GM11168 (cell line): ENCODE data around the gene PDE7B.

Experiments used
- in situ Hi-C: fragments of 300-500 bp; cut with MboI; formaldehyde crosslinking; loops from one replicate; pipeline ENCODE4 v1.12.0; 2022; ENCODE audit warnings: low sequenced_read_pairs; ENCODE audit not compliant: unreplicated experiment

Gene PDE7B

DNA sequence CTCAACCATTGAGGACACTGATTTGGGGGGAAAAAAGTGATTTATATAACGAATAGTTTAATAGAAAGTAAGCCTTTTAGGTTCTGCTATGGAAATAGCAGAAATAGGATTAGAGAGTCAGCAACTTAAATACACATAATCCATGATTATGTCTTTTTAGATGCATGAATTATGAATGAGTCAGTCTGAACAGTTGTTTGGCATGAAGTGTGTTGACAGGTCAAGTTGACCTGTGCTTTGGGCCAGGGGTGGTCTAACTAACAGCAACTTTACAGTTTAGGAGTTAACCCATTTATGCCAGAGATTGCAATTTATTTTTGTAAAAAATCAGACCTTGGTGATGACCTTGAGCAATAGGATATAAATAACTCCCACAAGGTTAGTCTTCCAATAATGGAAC is 207.4 kb downstream of the PDE7B start:
- in situ Hi-C loops, result no loop called here

DNA sequence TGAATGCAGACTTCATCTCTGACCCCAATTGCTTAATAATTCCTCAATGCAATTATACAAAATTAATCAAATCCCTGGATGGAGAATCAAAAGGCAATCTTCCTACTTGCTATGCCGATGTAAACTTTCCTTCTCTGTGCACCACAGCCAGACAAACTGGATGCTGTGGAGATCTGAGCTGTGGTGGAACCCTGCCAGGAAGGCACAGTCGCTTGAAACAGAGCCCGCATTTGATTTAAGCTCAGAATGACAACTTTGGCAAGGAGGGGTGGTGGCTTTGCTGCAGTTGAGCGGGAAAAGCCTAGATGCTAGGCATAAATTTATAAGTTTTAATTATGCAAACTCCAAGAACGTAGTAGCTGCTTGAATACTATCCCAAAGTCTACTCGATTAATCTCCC is 207.8 kb downstream of the PDE7B start:
- in situ Hi-C loops, result no loop called here

DNA sequence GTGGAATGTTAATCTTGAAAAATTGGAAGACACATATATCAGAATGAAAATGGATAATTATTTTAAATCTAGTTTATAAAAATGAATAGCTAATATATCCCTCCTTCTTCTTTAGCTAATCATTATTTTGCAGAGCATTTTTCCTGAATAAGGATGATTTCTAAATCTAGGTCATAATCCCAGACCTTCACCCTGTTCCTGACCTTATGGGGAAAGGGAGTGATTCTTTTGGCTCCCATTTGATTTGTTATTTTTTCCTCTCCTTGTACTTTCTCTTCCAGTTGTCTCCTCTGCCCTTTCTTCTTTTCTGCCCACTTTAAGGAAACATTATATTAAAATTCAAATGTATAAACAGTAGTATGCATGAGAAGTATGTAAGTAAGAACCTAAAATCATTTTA is 208.6 kb downstream of the PDE7B start:
- in situ Hi-C loops, result no loop called here

DNA sequence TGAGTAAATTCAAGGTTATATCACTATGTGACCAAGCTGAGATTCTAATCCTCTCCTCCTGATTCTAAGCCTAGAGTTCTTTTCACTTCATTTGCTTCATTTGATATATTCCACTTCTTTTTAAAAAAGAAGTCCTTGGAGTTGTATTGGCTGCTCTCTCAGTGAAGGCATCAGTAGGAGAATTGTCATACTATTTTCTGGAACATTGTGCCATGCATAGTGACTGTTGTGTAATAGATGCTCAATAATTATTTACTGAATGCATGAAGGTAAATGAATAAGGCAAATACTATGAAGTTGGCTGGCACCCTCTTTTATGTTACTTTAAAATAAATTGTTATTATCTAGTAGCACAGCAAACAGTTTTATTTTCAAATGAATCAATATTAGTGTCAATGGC is 209.3 kb downstream of the PDE7B start:
- in situ Hi-C loops, result no loop called here

DNA sequence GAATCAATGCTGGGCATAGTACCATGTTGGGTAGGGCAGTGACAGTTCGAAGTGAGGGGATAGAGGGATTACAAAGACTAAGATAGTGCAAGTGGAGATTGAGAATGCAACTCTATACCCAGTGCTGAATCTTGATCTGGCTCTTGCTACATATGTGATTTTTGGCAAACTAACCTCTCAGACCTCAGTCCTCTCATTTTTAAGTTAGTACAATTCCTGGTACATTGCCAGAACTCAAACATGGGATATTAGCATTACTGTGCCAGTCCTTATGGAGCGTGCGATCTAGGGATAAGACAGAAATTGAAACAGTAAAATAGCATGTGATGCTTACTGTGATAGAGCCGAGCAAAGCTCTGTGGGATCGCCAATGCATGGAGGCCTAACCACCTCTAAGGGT is 210.2 kb downstream of the PDE7B start:
- in situ Hi-C loops, result no loop called here

DNA sequence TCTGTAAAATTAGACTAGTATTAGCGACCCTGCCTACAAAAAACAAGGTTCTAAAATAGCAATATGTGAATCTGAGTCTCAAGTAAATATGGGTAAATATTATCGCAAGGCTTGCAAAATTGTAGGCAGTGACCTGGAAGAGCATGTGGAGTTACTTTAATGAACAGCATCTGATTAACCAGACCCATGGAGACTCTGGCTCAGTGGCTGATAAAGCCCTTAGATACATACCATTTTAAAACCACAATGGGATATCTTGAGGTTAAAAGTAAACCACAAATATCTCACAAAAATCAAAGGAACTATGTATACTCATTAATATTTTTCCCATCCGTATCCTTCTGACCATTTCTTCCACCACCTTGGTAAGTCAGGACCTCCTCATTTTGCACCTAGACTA is 211.6 kb downstream of the PDE7B start:
- in situ Hi-C loops, result no loop called here

DNA sequence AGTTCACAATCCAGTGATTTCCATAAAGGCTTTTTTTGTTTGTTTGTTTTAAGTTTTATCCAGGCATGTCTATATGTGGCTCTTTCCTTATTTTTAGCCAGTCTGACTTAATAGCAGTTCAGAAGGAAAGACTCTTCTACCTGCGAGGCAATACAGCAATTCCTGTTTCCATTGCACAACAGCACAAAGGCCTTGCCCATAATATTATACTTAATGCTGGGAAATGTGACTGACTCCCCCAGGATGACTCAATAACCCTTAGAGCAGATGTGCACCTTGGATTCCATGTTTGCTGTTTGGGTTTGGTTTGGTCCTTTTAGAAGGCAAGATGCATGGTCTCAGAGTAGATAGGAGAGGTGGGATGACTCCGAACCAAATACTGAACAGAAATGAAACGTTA is 214.5 kb downstream of the PDE7B start:
- in situ Hi-C loops, result no loop called here

DNA sequence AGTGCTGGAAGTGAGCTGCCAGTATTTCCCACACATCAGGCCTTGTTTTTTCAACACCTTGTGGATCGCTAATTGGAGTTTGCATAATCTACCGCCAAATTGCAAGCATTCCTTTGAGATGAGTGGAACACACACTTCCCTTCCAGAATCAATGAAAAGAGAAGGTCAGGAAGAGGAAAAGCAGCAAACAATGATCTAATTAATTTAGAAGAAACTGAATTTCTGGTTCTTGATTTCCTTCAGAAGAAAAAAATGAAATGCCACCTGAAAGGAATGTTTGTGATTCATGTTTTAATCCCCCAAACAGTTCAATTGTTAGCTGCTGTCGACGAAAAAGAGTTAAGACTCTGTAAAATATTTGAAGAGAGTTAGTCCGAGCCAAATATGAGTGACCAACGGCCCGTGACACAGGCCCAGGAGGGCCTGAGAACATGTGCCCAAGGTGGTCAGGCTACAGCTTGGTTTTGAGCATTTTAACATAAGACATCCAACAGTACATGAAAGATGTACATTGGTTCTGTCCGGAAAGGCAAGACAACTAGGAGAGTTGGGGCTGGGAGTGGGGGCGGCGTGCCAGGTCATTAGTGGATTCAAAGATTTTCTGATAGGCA is 216.3 kb downstream of the PDE7B start:
- in situ Hi-C loops, result no loop called here

DNA sequence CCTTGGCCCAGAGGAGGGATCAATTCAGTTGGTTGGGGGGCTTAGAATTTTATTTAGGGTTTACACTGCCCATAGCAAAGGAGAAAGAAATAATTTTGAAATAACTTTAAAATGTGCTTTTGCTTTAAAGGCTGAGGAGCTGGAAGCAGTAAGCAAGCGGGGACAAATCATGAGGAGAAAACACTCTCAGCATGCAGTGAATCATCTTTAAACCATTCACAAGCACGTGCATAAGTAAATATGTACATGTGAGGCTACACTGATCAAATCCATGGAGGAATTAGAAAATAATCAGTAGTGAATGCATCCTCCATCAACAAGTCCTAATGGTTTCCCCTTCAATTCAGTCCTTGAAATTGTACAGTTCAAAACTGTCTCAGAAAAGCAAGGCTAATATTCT is 217.6 kb downstream of the PDE7B start:
- in situ Hi-C loops, result no loop called here

DNA sequence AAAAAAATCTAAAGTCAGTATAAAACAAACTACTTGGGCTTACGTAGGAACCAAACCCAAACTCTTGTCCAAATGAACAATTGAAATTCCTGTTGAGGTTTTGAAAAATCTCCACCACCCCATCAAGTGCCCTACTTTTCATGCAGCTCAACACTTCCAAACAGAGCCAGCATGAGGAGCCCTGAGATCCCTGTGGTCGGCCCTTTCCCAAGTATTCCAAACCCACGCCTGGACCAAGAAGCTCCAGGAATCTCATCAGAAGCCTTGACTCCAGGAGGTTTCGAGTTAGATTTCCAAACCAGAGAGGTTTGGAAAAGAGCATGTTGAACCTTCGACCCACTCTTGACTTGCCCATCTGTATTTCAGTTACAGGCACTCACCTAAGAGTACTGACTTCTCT is 219.3 kb downstream of the PDE7B start:
- in situ Hi-C loops, result no loop called here

DNA sequence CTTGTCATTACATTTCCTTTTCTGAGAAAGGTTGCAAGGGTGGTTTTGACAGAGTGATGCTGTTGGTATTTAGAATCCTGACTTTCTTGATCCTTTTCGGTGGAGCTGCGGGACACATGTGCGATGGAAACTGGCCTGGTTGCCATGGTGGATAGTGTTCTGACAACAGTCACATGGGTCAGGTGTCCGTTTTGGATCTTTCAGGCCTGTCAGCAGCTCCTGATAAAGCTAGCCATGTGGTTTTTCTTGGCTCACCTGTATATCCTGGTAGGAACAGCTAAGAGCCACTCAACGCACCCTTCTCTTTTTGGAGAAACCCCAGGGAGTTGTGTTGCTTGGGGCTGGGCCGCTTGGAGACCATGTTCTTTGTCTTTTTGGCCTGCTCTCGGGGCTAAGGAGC is 221.2 kb downstream of the PDE7B start:
- in situ Hi-C loops, result no loop called here

DNA sequence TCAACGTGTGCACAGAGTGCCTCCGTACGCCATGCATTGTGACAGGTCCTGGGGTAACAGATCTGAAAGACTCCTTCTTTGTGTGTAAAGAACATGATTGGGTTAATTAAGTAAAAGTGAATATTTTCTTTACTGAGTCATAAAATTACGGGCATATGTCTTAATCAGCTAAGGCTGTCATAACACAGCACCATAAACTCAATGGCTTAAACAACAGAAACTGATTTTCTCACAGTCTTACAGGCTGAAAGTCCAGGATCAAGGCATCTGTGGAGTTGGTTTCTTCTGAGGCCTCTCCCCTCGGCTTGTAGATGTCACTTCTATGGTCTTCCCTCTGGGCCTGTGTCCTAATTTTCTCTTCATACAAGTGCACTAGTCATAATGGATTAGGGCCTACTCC is 221.7 kb downstream of the PDE7B start:
- in situ Hi-C loops, result no loop called here

DNA sequence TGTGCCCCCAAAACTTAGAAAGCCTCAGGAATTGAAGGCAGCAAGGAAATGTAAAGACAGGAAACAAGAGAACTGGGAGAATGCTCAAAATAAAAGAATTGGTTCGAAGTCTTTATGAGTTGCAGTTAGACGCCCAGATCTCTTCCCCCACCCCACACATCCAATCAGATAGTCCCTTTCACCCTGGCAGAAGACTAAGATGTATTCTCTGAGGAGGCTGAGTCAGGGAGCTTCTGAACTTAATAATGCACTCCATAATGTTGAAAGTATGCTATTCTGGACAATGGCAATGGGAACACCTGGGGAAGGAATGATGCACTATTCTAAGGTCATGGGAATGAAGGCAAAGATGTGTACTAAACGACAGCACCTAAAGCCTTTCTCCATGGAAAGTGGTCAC is 225.0 kb downstream of the PDE7B start:
- in situ Hi-C loops, result no loop called here

DNA sequence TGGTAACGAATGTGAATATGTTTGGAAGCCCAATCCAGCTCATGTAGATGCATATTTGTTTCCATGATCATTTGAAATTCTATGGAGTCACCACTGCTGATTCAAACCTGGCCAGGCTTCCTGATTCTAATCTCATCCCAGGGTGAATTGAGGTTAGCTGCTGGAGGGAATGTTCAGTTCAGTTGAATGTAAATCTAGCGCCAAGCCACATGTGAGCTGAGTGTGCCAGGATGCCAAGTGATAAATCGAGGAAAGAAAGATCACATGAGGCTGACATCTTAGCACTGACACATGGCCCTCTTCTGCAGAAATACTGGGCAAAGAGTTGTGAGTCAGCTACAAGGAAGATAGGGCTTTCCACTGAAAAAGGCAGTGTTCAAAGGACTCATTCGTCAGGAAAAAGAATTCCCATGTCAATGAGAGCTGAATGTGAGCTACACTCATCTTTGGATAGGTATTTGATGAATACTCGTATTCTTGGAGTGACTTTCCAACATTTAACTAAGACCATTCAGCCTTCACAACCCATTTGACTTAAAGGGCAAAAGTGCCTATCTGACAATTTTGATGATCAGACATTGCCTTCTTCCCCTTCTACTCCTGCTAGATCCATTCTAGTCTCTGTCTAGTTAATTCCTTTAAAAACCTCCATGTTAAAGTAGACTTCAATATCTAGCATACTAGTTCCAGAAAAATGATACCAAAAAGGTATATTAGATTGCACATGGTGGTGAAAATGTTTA is 226.5 kb downstream of the PDE7B start:
- in situ Hi-C loops, result no loop called here

DNA sequence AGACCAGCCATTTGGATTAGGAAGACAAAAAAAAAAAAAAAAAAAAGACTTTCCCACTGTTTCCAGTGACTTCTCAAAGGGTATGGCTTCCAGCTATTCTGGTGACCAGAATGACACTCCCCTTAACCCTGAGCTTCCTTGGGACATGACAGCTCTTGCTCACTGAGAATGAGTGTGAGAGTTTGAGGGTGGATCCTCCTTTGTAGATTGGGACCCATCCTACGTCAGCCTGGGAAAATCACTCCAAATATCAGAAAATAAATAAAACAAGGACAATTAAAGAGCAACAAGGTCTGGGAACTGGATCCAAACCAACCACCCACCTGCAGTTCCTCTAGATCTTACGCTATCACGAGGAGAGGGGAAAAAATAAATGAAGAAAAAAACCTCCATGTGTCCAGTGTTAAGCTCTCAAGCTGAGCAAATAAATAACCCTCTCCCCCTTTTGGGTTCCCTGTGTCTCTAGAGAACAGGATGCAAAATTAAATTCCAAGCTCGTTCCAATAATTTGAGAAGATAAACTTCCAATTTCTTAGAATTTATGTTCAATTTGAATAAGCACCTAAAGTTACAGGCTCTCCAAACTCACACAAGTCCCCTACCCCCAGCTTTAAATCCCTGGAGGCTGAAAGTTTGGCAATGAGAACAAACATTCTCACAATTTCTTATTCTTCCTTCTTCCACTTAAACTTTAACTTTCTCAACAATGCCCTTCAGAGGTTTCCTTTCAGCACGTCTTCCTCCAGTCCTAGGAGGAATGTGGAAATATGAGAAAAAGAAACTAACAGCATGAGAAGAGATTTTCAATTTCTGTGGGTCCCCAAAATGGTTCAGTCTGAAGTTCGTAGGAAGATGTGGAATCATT is 228.4 kb downstream of the PDE7B start:
- in situ Hi-C loops, result no loop called here

DNA sequence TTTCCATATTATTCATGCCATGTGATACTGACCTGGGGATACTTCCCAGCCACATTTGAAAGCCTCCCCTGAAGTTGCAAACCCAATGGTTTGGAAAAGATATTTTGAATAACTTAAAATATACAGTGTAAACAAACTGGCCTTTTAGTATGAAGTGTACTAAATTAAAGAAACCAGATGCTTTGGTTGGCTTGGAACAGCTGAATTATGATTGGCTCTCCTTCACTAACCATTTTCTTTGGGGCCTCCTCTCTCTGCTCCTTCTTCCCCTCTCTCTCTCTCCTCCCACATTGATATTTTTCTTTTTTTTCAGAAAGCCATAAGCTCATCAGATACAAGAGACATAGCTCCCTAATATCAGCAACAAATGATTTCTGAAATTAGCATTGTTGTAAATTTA is 232.0 kb downstream of the PDE7B start:
- in situ Hi-C loops, result no loop called here

DNA sequence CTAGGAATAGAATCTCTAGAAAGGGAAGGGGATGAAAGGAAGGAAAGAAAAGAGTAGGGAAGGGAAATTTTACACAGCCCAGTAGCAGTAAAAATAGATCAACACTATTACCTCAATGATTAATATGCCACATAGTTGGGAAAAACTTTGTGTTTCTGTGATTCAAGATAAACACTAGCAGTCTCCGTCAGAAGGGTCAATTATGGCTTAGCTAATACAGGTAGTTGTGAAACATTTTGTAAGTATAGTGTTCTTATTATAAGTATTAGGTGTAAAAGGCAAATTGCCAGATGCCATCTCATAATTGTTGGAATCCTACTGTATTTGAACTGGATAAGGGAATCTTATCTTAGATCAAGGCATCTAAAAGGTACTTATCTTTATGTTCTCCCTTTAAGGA is 232.9 kb downstream of the PDE7B start:
- in situ Hi-C loops, result no loop called here

DNA sequence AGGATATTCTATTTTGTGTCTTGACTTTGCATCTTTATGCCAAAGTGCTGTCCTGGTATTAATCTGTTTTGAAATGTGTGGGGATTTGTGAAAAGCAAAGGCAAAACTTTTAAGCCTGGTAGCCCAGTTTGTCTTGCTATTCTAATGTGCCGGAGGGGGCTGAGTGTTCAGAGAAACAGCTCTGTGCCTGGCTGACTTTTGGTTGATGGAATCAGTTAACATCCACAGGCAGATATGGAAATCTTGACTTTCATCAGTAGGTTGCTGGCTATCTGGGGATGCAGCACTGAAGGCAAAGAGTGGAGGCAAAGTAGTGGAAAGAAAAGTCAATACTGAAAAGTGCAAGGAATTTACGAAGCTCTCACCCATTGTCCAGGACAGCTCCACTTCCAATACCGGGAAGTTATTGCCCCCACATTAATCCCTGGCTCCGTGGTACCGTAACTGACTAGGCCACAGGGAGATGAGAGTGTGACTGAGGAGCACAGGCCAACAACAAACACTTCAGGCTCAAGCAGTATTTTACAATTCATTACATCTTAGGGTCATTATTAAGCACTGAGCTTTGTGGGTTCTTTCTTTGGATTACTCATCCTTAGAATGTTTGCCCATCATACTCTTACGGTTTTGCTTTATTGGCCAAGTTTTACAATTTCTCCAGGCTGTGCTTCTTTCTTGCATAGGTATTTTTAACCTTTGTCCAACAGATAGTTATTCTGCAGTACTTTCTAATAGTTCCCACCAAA is 234.0 kb downstream of the PDE7B start:
- in situ Hi-C loops, result no loop called here

DNA sequence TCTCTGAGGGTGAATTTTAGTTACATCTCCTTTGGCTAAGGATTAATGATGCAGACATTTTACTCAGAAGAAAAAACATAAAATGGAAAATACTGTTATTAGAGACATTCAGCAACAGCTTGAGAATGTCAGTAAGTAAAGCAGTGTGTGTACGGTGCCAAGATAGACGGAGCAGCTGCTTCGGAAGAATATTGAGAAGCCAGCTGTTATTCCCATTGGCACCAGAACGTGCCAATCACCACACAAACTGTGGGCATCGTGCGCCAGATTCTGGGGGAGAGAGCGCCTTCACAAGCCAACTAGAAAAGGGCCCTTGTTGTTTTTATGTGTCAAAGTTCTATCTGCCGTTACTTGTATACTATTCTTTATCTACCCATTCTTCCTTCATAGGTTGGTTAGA is 235.2 kb downstream of the PDE7B start:
- in situ Hi-C loops, result no loop called here

DNA sequence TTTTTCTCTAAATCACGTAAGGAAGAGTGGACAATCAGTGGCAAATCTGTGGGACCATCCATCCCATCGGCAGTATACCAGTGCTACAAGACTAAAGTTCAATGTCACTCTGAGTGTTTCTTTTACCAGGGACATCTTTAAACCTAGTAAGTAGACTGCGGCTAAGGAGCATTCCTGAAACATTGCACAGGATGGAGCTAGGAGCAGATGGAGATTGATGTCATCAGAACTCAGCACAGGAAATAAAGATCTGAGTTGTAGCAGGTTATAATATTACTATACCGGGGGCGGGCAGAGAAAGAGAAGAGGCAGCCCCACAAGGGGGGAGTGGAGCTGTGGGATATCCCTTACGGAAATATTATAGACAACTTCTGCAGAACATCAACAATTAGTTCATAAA is 236.5 kb downstream of the PDE7B start:
- in situ Hi-C loops, result no loop called here

DNA sequence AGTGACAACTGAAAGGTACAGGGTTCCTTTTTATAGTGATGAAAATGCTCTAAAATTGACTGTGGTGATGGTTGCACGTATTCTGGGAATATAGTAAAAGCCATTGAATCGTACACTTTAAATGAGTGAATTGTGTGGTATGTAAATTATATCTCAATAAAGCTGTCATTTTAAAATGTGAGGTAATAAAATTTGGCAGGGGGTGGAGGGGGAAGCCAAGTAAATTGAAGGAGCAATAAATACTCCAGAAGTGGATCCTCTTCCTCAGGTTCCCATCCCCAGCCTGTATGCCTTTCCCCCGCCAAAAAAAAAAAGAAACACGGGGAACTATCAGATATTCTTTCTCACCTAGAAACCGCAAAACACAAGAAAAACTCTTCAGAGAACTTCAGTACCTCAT is 237.2 kb downstream of the PDE7B start:
- in situ Hi-C loops, result no loop called here
